Measurements from ENCODE around the gene PFDN1. TPM values are rescaled to one million over a fixed set of nuclear protein-coding genes. Genes with fewer than 3 reads are reported as not detected.

The PFDN1 gene
- total RNA-seq, 1 experiment from 2014 or later: 240 TPM

DNA sequence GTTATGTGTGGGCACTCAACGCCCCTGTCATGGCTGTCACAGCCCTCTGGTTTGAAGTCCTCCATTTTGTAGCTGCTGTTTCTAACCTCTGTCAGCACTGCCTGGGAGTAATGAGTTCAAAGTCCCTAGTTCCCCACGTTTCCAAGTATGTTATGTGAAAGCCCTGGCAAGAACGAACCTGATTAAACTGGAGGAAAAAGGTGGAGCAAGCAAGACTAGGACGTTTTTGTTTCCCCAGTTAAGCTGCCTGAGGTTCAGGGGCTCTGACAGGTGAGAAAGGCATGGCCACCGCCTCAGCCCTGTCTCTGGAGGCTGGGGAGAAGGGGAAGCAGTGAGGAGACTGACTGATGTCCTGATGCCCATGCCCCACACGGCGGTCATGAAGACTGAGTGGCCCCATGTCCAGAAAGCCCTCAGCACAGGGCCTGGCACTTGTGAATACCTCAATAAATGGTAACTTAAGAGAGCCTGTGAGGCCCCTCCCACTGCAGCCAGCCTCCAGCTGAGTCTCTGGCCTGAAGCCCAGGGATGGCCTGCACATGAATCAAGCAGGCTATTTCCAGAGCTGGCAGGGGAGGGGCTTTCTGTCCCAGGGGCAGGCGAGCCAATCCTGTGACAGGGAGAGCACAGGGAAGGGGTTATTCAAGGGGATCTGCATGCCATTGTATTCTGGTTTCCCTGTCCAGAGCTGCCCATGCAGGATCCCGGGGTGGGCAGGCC, 61.8 kb downstream of the PFDN1 start:
- Histone ChIP-seq H3K9me3 (no peaks in the 10 kb centered on the region), H3K4me3 (no peak overlapping the region), H3K36me3 (peaks cover 30% of the 10 kb centered on the region), H3K27me3 (no peaks in the 10 kb centered on the region)
- DNase-seq: peak; percentile 97

DNA sequence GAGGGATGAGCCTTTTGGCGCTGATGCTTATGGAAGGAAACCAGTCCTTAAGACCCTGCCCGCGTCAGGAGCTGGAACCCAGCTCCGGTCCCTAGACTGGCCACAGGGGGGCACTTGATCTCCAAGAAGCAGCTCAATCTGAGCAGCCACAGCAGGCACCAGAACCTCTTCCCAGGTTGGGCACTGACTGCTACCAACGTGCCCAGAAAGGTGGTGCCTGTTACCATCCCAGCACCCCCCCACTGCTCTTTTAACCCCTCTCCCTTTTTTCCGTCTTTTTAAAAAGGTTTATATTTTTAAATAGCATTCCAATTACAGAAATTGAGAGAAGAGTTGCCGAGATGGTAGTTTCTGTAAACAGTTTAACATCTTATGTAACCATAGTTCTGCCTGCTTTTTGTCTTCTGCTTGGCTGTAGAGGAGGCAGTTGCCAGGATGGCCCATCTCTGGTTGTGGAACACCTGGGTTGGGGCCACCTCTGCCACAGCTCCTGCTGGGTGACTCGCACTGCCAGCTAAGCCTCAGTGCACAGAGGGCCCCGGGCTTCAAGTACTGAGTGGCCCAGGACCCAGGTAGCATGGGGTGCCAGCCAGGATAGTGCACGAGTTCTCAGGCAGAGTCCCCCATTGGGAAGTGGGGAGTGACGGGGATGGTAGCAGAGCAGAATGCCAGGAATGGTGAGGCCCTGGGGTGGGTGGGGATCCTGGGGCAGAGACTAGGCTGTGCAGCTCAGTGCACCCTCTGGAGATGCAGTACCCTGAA, 62.8 kb downstream of the PFDN1 start:
- peak; percentile 70 for DNase-seq

DNA sequence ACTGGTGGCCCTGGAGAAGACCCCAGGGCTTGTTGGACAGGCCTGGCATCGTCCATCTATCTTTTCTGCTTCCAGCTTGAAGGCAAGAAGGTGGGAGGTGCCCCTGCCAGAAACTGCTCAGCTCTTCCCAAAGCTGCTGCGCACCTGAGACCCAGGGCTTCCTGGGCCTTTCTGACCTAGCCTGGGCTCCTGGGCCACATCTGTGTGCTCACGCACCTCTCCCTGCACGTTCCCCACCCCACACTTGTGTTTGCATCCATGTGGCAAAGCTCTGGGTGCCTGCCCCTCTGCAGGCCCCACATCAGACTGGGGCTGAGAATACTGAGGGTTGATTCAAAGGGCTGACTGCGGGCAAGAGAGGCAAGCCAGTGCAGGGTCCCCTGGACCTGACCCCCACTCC, 63.4 kb downstream of the PFDN1 start:
- DNase-seq: no peak
- H3K4me3 ChIP-seq: no peak overlapping the region
- peaks cover 14% of the 10 kb centered on the region for H3K36me3 ChIP-seq
- no peaks in the 10 kb centered on the region for H3K9me3 ChIP-seq
- no peaks in the 10 kb centered on the region for H3K27me3 ChIP-seq

More for the DNA sequence above, 62.8 kb downstream of the PFDN1 start:
- H3K36me3 ChIP-seq: peaks cover 20% of the 10 kb centered on the region
- H3K27me3 ChIP-seq: no peaks in the 10 kb centered on the region
- no peak overlapping the region for H3K4me3 ChIP-seq
- H3K9me3 ChIP-seq: no peaks in the 10 kb centered on the region

DNA sequence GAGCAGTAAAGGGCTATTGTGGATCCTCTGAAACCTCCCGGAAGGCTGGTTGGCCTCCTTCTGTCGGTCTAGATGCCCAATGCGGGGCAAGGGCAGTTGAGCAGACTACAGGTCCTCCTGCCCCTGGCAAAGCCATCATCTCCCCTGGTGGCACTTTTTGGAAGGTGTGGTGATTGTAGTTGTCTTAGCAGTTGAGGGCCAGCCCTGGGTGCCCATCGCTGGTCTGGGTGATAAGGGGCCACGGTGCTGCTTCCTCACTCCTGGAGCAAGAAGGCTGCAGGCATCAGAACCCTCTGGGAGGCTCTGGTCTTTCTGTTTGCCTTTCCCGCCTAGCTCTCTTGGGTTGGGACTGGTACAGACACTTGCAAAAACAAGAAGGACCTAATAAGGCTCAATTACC, 64.1 kb downstream of the PFDN1 start:
- no peaks in the 10 kb centered on the region for H3K9me3 ChIP-seq
- peaks cover 12% of the 10 kb centered on the region for H3K36me3 ChIP-seq
- H3K27me3 ChIP-seq: no peaks in the 10 kb centered on the region
- DNase-seq: no peak
- no peak overlapping the region for H3K4me3 ChIP-seq

DNA sequence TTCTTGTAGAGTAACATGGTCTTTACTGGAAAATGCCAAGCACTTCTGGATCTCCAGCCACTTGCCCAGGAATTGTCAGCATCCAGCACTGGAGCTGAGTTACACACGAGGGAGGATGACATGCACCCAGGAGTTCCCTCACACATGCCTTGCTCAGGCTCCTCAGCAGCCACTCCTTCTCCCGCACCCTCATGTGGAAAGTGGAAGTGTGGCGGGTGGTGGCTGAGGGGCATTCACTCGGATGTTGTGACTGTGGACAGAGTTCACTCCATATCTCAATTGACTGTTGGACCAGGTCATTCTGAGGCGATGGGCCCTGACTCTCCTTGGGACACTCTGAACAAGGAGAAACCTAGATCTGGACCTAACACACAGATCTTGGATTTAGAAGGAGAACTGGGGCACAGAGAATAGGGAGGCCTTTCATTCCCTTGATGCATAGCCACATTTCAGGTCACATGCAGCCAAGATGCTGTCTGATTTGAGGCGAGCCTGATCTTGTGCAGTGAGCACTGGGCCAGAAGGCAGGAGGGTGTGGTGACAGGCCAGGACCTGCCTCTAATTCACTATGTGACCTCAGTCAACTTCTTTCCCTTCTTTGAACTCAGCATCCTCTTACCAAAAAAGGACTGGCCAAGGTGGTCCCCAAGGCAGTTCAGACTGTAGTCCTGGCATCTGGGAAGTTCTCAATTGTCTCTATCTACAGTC, 65.9 kb downstream of the PFDN1 start:
- H3K4me3 ChIP-seq: no peak overlapping the region
- no peaks in the 10 kb centered on the region for H3K9me3 ChIP-seq
- peaks cover 3% of the 10 kb centered on the region; the same call in 1 of the 2 replicates for H3K36me3 ChIP-seq
- no peaks in the 10 kb centered on the region for H3K27me3 ChIP-seq
- DNase-seq: no peak

DNA sequence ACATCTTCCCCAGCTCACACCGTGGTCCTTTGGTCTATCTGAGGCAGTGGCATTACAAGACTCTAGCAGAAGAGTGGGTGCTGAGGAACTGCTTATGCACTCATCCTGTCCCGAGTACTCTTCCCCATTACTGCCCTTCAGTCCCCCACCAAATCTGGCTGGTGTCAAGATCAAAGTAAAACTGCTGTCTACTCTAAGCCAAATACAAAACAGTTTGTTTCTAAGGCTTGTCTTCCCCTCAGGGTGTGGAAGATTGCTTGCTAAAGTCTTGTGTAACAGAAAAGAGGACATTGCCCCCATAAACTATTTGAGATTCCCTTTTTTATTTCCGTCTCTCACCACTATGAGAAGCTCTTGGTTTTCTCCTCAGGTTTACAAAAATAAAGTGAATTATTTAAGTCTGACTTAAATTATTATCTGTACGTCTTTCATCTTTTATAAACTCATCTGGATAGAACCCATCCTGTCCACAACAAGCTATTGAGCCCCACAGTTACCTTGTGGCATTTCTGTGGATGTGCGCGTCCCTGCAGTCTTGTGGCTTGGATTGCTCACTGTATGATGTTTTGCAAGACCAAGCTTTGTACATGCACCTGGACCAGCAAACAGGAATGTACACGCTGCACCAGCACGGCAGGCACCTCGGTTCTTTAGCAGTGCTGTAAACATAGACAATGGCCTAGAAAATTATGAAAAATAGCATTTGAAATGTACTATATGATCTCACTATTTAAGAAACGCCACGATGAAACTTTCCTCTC, 66.9 kb downstream of the PFDN1 start:
- no peaks in the 10 kb centered on the region for H3K27me3 ChIP-seq
- no peak for DNase-seq
- H3K36me3 ChIP-seq: no peaks in the 10 kb centered on the region
- no peaks in the 10 kb centered on the region for H3K9me3 ChIP-seq
- H3K4me3 ChIP-seq: no peak overlapping the region

DNA sequence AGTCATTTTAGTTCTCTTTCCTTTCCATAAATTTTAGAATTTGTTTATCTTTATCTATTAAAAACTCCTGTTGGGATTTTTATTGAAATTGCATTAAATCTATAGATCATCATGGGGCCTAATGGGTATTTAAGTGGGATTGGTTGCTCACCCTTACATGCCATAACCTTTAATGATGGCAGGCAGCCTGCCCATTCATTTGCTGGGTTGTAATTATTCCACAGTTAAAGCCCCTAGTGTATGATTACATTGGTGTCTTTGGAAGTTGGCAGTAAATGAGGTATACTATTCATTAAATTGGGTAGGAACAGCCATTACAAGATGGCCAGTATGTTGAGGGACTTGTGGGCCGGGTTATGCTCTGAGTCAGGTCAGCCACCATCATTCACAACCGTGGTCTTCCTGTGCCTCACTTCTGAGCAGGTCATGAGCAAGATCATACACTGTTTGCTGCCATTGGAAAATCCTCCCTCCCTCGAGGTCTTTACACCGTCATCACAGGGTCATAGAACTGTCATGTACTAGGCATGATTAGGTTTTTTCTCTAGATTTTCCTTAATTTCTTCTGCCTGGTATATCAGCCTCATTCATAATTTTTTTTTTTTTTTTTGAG, 68.4 kb downstream of the PFDN1 start:
- Histone ChIP-seq H3K36me3 (no peaks in the 10 kb centered on the region), H3K9me3 (no peaks in the 10 kb centered on the region), H3K27me3 (no peaks in the 10 kb centered on the region), H3K4me3 (no peak overlapping the region)
- no peak for DNase-seq

DNA sequence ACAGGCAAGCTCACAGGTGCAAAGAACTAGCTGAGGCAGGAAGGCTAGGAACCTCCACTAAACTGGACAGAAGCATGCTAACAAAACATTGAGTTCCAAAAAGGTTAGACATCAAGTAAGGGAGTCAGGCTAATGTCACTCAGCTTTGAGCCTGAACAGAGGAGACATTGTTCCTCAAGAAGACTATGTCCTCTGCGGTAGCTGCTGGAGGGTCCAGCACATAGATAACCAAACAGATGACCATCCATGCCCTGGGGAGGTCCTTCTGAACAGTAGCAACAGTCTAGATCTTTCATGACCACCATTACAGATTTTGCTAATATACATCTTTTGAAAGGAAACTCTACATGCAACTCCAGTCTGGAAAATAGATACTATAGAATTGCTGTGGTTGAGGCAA, 70.2 kb downstream of the PFDN1 start:
- Histone ChIP-seq H3K36me3 (no peaks in the 10 kb centered on the region), H3K4me3 (no peak overlapping the region), H3K9me3 (no peaks in the 10 kb centered on the region), H3K27me3 (no peaks in the 10 kb centered on the region)
- no peak for DNase-seq

DNA sequence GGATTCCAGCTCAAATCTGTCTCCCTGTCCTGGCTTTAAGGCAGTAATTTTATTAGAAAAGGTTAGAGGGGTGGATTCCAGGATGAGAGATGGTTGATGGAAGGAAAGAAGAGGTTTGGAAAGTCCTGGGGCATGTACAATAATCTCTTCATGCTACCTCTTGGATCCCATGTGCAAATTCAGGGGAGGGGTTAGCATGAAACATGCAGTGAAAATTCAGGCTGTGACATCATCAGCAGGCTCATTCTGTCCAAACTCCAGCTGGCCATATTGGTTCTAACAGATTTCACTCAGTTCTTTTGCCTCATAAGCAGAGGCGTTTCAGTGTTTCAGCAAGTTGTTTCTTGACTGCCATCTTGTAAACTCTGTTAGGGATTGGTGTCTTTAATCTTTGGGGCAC, 72.5 kb downstream of the PFDN1 start:
- no peak for DNase-seq
- Histone ChIP-seq H3K9me3 (no peaks in the 10 kb centered on the region), H3K27me3 (no peaks in the 10 kb centered on the region), H3K4me3 (no peak overlapping the region), H3K36me3 (no peaks in the 10 kb centered on the region)

DNA sequence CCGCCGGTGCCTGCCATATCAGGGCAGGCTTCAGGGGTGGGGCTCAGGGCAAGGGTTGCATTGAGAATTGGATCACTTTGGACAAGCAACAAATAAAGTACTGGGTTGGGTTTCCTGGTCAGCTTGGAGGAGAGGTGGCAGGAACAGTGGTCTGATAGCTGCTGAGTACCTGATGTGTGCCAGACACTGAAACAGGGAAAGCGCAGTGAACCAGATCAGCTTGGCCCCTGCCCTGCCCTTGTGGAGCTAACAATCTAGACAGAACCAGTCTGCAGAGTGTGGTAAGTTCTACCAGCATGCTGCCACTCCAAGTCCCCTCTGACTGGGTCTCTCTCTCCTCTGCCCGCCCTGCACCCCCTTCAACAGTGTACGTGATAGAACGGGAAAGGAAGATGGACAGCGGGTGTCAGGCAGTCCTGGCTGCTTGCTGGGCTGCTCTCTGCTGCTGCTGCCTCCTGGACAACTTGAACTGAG, 74.5 kb downstream of the PFDN1 start:
- Histone ChIP-seq H3K27me3 (no peaks in the 10 kb centered on the region), H3K36me3 (no peaks in the 10 kb centered on the region)
- no peak for DNase-seq

DNA sequence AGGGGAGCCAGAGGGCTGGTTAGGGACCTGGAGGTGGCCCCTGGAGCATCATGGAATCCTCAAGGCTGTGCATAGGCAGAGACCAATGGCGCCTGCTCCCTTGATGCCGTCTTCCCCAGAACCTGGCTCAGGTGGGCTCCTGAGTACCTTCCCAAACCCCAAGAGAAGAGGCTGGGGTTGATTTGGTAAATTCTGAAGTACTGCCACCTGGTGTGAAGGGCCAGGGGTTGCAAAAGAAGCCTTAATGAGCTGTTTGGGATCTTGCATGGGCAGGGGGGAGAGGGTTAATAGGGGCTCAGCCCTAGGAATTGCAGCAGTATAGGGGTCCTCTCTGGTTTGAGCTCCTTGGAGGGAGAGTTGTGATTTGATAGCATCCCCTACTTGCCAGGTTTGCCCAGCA, 75.9 kb downstream of the PFDN1 start:
- H3K9me3 ChIP-seq: no peaks in the 10 kb centered on the region
- no peak overlapping the region for H3K4me3 ChIP-seq
- H3K27me3 ChIP-seq: no peaks in the 10 kb centered on the region
- DNase-seq: no peak
- H3K36me3 ChIP-seq: no peaks in the 10 kb centered on the region

More for the DNA sequence above, 74.5 kb downstream of the PFDN1 start:
- Histone ChIP-seq H3K9me3 (no peaks in the 10 kb centered on the region), H3K4me3 (no peak overlapping the region)

DNA sequence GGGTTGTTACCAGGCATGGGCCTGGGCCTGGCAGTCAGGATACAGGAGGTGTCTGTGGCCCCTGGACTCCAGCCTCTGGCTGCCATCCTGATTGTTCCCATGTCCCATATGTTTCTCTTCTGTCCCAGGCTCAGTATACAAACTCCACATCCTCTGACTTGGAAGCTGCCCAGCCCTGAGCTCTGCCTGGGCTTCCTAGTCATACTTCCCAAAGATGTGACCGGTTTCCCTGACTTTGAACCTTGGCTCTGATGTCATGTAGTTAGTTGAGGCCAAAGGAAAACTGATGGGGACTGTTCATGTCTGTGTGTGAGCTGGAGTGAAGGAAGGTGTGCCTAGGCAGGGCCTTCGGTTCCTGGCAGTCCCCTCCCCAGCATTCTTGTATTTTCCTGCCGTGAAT, 77.5 kb downstream of the PFDN1 start:
- no peaks in the 10 kb centered on the region for H3K9me3 ChIP-seq
- DNase-seq: no peak

DNA sequence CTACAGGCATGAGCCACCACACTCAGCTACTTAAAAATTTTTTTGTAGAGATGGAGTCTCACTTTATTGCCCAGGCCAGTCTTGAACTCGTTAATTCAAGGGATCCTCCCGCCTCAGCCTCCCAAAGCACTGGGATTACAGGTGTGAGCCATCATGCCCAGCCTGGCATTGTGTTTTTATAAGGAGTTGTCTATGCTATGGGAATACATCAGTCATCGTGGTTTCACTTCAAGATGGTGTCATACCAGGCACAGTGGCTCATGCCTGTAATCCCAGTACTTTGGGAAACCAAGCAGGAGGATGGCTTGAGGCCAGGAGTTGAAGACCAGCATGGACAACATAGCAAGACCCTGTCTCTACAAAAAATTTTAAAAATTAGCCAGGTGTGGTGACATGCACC, 78.2 kb downstream of the PFDN1 start:
- H3K36me3 ChIP-seq: no peaks in the 10 kb centered on the region
- H3K9me3 ChIP-seq: no peaks in the 10 kb centered on the region
- DNase-seq: no peak
- no peak overlapping the region for H3K4me3 ChIP-seq
- H3K27me3 ChIP-seq: no peaks in the 10 kb centered on the region

More for the DNA sequence above, 77.5 kb downstream of the PFDN1 start:
- H3K36me3 ChIP-seq: no peaks in the 10 kb centered on the region
- no peak overlapping the region for H3K4me3 ChIP-seq
- H3K27me3 ChIP-seq: no peaks in the 10 kb centered on the region

DNA sequence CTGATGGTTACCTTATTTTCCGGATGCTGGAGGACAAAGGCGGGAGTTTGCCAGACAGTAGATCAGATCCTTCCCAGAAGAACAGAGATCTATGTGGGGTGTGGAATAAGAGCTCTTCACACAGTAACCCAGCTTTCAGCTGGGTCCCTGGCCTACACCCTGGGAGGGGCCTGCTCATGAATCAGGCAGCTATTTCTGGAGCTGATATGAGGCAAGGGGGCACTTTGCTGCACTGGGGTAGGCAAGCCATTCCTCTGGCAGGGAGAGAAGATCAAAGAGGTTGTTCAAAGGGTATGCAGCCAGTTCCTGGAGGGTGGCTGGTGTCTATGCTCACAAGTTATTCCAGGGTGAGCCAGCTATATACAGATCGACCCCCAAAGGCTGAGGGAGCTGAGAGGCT, 79.3 kb downstream of the PFDN1 start:
- Histone ChIP-seq H3K9me3 (no peaks in the 10 kb centered on the region), H3K4me3 (no peak overlapping the region), H3K27me3 (no peaks in the 10 kb centered on the region), H3K36me3 (no peaks in the 10 kb centered on the region)
- DNase-seq: no peak

DNA sequence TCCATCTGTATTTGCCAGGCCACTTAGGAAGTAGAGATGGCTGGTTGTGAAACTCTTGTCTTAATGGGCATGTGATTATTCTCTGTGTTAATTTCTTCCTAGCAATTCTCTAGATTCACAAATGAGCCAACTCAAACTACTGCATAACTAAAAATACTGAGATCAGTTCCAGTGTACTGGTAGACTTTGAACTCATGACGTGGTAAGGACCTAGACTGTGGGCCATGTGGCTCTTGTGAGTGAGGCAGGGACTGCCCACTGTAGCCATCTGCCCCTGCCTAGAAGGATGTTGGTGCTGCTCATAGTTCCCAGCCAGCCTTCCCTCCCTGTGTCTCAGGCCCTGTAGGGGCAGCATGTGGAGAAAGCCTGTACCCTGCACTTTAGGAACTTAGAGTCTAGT, 80.5 kb downstream of the PFDN1 start:
- Histone ChIP-seq H3K36me3 (no peaks in the 10 kb centered on the region), H3K9me3 (no peaks in the 10 kb centered on the region), H3K27me3 (no peaks in the 10 kb centered on the region), H3K4me3 (no peak overlapping the region)
- no peak for DNase-seq

DNA sequence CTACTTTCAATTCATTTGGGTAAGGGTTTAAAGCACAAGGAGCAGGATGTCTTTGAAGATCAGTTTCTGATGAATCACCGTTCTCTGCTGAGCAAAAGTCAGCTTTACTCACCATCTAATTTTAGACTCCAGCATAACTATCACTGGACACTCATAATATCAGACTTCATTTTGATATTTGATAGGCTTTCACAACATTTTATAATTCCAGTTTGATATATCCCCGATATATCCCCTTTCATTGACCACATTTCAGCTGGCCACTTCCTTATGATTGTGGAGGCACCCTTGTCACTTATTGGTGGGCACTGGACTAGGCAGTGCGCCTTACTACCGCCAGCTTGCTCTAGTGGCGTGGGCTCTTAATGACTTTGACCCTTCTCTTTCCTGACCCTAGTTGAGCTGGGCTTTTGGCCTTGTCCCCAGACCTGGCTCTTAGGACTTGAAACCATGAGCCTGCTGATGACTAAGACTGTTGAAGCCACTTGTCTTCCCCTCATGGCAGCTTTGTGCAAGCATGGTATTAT, 81.1 kb downstream of the PFDN1 start:
- Histone ChIP-seq H3K9me3 (no peaks in the 10 kb centered on the region), H3K27me3 (no peaks in the 10 kb centered on the region), H3K36me3 (no peaks in the 10 kb centered on the region), H3K4me3 (no peak overlapping the region)
- DNase-seq: peak; percentile 77

Measured in MG63 (cell line).